HG03469 (cell line): ENCODE results near the gene ARHGAP10.

Experiments
- ATAC-seq: cut with Tn5 transposase; IDR thresholded peaks from one replicate; pipeline ENCODE4 v1.9.1; 2021; ENCODE audit warnings: mild to moderate bottlenecking, moderate library complexity, moderate number of reproducible peaks; ENCODE audit not compliant: unreplicated experiment

The ARHGAP10 gene

DNA sequence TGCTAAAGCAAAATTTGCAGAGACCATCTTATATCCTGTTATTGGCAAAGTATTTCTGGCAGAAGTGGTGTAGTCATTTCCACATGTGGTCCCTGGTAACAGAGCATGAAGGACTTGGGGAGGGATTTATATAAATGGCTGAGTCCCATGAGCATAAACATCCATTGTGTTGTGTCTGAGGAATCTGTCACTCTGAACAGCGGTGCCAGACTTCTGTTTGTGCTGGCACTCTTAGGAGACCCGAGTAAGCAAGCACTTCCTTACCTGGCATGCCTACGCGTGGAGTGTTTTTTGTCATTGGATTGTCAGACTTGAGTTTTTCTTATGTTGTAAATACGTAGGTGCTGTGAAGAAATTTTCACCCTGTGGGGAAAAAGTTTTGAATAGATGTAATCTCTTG, 285.9 kb downstream of the ARHGAP10 start:
- ATAC-seq, result no peak

DNA sequence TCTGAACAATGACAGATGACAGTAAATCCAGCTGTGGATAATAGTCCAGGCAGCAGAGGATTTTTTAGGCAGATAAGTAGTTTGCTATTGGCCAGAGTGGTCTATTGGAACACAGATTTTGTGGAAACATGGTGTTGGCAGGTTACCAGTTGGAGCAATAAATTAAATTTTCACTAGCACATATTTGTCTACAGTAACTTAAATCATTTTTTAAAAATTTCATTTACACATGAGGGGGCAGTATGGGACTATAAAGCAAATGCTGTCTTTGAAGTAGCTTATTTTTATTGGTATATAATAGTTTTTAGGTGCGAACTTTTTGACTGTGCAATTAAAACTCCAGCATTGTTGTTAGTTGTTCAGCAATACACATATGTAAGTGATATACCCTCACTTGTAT, 289.8 kb downstream of the ARHGAP10 start:
- ATAC-seq, result no peak

DNA sequence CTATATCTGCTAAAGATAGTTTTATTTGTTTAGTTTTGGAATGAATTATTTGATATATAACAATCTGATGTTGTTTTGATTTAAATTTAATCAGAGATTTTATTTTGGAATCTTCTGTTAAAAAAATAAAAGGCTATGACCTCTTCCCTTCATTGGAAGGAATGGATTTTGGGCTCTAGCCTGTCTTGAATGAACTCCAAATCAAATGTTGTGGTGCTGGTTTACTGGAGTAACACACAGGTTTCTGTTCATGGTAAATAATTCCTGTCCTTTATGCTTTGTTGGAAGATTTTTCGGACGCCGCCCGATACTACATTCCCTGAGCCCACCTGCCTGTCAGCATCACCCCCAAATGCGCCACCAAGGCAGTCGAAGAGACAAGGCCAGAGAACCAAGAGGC, 291.1 kb downstream of the ARHGAP10 start:
- no peak for ATAC-seq

DNA sequence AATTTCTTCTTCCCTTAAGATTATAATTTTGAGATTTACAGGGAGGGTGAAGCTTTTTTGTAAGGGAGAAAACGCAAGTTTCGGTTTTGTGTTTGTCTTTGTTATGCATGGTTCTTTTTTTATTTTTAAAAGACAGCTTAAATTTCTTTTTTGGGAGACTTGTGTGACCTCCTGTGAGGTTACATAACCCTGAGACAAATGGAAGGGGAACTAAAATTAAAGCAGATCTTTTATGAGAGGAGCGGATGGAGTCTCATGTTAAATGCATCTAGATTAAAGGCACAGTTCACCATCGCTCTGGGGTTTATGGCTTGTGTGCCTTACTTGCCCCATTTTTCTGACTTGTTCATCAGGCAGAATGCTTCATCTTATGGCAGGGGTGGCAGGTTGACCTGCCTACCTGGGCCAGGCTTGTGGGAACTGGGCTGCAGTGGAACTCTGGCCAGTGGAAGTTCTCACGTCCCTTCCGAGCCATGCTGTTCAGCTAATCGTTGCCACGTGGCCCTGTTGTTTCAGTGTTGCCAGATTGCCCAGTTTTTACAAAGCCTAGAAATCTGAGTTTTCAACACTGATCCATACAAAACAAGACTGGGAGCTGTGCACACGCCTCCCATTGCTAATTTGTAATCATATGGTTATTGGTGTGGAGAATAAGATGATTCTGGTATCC, 291.8 kb downstream of the ARHGAP10 start:
- no peak for ATAC-seq

DNA sequence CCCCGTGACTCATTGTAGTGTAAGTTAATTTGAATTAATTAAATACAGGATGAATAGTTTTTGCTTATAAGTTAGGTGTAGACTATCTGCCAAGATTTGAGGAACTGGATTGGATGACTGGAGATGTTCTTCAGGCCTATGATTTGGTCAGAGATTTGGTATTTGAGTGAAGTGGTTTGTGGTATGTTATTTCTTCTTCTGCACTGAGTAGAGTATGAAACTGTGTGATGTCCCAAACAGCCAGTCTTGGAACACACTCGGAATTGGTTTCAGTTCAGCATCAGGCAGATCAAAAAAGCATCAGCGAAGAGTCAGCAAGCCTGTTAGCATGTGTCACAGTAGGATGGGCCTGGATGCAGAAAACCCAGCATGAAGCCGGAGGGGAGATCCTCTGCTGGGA, 294.1 kb downstream of the ARHGAP10 start:
- no peak for ATAC-seq

DNA sequence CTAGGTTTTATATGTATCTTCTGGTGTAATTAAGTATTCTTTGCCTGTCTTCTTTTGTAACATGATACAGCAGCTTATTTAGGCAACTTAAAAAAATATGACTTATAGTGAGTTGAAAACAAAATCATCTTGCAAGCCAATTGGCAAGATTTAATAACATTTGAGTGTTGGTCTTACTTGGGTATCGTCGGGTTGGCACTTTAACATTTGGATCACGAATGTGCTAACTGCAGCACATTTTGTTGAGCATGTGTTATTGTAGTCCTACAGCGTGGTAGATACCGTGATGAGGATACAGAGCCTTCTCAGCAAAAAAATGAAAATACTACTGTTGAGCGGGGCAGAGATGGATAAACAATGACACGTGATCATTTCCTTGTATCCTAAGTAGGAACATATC, 295.3 kb downstream of the ARHGAP10 start:
- ATAC-seq, result no peak

DNA sequence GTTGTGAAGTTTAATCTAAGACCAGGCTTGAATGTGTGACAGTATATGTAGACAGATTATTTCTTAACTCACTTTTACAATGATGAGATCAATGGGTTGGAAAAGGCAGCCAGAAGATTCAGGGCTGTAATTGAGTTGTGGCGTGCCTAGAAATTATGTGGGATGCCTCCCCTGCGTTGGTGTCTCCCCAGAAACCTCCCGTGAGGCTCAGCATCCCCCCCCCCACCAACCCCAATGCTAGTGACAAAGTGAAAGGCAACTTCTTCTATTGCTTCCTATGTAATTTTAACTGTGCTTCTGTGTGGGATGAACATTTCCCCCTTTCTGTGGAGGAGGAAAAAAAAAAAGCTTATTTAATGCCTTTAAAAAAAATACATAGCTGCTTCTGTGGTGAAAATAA, 297.9 kb downstream of the ARHGAP10 start:
- no peak for ATAC-seq

DNA sequence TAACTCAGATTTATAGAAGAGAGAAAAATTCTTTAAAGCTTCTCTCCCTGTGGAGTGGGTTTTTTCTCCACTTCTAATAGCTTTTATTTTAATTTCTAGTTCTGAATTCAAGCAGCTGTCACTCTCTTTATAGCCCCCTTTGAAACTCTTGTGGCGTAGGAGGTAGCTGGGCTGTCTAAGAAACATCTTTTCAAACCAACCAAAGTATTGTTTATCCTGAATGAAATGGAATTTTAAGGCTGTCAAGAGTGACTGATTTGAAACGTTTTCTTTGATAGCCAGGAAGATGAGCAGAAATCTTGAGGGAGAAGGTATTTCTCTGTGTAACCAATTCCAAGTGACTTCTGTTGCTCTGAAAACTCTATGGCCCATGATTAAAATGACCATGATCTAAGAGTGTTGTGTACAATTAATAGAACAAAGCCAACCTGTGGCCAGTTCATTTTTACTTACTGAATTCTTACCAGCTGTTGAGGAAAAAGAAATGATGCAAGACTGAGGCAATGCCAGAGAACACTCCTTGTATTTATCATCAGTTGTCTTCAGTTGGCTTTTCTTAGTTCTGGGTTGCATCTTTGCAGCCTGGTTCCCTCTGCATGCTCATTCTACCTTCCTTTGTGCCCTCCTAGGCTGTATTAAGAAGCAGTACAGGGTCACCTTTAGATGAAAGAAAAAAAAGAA, 298.4 kb downstream of the ARHGAP10 start:
- no peak for ATAC-seq

DNA sequence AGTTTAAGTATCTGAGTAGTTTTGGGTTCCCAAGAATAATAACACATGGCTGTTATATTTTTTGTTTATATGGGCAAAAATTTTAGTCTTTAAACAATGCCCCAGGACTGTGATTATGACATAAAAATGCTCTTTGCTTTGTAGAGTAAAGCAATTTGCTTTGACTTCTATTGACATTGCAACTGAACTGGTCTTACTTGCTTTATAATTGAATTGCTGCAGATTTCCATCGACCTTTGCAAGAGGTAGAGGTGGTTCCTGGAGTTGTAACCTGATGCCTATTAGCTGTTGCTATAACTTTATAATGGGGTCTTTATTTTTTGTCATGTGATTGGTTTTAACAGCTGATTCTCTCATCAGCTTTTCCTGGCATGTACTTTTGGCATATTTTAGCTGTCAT, 302.9 kb downstream of the ARHGAP10 start:
- ATAC-seq, result no peak

DNA sequence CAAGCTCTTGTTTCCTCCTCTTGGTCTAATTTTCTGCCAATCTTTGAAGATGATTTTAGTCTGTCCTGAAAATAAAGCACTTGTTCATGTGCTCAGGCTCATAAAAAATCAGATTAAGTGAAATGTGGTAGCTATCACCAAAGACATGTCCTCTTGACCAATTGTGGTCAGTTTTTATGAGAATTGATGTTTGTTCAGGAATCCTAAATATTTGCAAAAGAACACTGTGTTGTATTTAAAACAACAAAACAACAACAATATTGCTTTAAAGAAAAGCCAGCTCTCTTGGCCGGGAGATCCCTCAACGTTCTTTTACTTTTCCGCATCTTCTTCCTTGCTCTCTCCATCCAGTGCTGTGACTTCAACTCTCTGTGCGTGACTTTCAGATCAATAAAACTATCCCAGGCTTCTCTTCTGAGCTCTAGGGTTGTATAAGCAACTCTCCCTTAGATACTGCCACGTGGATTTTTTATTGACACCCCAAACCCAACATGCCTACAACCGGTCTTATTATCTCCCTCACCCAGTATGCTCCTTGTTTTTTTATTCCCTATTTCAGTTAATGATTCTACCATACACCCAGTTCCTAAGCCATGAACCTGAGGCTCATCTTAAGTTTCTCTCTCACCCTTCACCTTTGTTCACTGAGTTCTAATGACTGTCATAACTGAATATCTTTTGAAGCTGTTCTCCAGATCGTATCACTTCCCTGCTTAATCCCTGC, 309.9 kb downstream of the ARHGAP10 start:
- ATAC-seq, result no peak

DNA sequence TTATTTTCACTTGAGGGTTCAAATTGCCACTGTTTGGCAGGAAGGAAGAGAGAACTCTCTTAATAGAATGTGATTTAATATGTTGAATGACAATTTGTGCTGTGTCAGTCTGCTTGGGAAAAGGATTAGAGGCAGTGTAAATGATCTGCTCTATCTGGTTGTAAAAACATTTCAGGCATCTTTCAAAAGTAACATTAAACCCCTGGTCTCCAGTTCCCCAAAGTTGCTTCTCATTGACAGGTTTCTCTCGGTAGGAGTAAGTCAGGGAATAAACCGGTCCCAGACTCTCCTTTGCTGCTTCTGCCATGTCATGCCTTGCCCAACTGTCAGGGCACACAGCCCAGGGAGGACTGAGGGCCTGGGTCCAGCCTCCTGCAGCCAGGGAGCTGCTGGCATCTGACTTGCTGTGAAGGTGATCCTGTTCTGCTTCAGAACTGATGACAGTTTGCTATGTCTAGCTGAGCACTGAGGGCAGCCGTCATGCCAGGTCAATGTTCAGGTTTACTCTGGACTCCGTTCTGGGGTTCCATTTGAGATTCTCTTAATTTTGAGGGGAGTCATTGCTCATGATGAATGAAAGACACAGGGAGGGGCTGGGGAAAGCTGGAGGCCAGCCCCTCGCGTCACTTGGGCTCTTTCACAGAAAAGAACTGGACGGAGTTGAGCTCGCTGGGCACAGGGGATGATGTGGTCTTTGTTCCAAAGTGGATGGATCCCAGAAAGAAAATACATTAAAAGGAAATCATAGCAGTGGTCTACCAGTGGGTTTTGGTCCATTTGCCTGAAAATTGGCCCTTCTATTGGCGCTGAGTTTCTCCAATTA, 312.4 kb downstream of the ARHGAP10 start:
- ATAC-seq, result no peak

DNA sequence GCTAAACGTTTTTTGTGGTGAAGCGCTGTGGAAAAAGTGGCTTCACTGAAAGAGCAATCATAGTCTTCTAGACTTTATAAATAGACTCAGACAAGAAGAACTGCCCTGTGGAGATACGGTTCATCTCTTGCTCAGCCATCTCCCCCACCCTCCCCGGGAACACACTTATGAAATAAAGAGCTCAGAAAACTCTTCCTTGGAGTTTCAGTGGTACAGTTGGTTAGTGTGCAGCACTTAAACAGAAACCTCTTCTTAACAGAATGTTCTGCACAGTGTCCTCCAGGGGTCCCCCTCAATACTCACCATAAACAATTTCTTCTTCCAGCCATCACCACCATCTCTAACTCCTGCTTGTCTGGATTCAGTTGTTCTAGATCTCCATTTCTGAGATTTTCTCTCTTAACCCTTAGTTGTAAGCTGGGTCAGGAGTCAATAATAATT, 313.0 kb downstream of the ARHGAP10 start:
- peak; percentile 98 for ATAC-seq

DNA sequence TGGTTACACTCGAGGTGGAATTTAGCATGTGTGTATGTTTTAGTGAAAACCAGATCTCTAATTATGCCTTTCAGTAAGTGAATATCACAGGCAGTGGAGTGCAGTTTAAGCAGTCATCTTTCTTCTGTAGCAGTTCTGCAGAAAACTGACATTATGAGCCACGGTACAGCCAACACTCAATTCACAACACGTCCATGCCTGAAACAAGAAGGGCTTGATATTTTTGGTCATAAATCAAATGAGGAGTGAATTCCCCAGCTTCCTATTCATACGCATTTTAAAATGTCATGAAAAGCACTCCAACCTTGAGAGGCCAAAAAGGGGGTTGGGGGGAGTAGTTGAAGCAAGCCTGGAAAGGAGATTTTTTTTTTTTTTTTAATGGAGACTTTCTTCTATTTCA, 316.7 kb downstream of the ARHGAP10 start:
- ATAC-seq, result no peak

DNA sequence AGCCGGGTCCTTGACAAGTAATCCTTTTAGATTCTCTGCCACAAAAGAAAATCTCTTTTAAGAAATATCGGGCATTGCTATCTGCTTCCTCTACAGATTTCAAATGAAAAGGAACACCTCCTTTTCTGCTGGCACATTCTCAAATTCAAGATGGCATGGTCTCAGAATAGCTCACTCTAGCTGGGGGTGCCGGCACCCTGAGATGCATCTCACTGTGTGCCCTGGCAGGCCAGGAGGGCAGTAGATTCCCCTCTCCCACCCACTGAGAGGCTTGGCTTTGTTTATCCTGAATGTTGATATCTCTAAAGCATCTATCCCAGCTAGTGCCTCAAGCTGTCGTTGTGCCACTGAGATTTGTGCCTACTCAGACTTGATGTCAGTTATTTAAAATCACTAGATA, 319.5 kb downstream of the ARHGAP10 start:
- ATAC-seq, result no peak

DNA sequence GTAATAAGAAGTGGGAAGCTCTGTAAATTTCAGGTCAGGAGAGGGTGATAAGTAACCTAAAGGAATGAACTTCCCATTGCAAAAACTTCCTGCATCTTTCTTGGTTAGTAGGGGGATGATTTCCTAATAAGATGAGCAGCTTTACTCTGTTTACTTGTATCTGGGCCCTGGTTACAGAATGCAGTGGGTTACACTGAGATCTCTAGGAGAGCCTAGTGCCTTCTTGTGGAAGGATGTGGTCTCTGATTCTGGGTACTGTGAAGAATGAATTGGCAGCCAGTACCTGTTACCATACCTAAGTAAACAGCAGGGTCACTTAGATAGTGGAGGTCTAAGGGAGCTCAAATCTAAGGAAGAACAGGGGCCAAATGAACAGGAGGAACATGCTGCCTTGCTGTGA, 320.6 kb downstream of the ARHGAP10 start:
- no peak for ATAC-seq

DNA sequence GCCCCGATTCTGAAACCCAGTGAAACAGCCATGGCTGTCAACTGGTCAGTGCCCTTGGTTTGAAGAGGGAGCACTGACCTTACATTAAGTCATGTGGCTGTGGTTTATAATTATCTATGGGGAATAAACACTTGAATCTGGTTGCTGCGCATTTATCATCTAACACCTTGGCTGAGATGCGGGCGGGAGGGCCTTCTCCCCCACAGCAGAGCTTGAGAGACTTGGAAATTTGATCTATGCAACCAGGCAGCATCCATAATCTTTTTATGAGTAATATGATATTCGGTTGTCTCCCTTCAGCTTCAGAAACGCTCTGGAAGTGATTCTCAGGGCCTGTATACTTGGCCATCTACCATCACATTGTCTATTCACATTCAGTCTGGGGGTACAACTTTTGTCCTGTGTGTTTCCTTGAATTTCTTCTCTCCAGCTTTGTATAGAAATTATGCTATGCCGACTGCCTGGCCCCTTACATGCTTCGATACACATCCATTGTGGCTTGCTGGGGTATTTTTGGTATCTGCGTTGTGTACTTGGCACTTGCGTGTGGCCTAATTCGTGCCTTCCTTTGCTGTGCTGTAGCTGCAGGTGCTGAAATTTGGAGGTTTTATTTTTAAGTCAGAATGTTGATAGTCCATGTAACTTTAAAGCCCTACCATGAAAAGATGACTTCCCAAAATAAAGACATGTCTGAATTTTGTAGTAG, 321.6 kb downstream of the ARHGAP10 start:
- no peak for ATAC-seq

DNA sequence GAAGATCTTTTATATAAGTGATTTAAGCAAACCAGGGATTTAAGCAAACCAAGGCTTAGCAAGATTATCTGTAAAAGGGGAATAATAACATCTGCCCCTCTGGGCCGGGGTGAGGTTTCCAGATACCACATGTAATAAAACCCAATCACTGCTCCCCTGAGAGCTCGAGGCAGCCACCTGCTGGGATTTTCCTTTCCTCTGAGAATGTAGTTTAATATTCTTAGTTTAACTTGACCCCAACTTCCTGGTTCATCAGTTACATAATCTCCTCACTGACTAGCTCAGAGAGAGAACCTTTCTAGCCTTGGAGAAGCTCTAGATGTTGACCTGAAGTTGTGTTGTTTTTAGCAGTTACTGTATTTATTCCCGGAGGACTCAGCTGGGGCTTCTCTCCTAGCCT, 322.4 kb downstream of the ARHGAP10 start:
- no peak for ATAC-seq

DNA sequence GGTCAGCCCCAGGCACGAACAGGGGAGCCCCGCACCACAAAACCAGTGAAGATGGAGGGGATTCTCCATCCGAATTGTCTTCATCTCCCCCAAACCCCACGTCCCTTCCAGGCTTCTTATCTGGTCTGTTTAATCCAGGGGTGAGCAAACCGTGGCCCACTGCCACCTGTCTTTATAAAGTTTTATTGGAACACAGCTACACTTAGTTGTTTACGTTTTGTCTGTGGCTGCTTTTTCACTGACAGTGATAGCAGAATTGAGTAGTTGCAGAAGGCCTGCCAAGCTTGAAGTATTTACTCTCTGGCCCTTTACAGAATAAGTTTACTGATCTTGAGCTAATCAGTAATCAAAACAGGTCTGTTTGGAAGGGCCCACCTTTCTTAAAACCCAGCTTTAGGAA, 324.0 kb downstream of the ARHGAP10 start:
- no peak for ATAC-seq

DNA sequence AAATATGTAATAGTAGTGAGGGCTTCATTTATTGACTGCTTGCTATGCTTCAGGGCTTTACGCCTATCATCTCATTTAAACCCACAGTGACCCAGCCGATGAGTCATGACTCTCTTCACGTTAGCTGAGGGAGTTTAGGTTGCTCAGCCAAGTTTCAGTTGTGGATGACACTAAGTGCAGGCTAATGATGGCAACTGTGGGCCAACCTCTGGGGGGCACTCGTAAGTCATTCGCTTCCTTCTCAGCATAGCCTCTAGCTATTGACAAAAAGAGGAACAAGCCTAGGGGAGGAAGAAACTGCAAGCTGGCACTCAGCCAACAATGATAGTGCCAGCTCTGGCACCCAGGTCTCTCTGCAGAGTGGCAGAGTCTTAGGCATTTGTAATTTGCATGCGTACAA, 325.0 kb downstream of the ARHGAP10 start:
- ATAC-seq, result peak; percentile 78

DNA sequence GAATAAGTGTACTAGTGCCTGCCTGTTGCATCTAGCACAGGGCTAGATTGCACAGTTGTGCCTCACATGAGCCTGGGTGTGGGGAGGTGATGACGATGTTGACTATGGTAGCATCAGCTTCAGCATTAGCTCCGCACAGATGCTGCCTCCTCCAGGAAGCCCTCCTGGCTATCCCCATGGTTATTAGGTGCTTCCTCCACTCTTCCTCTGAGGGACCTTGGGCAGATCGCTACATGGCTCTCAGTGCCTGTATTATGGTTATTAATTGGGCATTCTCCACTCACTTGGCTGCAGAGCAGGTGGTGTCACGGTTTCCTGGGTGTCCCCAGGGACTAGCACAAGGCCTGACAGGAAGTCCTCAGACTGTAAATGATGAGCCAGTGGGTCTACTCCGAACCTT, 325.6 kb downstream of the ARHGAP10 start:
- peak; percentile 38 for ATAC-seq
